Measurements from ENCODE around the gene SERPINA12.
A peak's percentile ranks its signal among the peaks of the same experiment; 100 is the strongest.

Gene SERPINA12, protein sequence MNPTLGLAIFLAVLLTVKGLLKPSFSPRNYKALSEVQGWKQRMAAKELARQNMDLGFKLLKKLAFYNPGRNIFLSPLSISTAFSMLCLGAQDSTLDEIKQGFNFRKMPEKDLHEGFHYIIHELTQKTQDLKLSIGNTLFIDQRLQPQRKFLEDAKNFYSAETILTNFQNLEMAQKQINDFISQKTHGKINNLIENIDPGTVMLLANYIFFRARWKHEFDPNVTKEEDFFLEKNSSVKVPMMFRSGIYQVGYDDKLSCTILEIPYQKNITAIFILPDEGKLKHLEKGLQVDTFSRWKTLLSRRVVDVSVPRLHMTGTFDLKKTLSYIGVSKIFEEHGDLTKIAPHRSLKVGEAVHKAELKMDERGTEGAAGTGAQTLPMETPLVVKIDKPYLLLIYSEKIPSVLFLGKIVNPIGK

DNA sequence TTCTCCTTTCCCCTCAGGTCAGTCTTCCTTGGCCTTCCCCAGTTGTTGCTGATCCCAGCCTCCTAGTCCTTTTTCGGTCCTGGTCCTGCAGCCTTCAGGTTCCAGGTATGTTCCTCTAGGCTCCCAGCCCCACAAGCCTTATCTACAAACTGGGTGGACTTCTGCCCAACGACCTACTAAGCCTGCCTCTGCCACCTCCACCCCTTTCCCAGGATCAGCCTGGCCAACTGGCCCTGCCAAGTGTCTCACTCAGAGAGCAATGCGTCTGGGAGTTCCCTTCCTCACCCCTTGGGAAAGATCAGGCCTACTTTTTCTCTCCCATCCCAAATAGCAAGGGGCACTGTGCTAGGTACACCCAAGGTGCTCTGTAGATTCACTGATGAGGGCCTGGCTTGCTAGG lies at the start of gene SERPINA12:
TSS of gene SERPINA12 (minus strand) at position 114 of the 400 bp plus-strand sequence. CDS start 11,072 bp downstream, outside the sequence.
- no peak for DNase-seq (ENCODE audit: low read depth in 2 of 3, low spot score in 1 of 3)

DNA sequence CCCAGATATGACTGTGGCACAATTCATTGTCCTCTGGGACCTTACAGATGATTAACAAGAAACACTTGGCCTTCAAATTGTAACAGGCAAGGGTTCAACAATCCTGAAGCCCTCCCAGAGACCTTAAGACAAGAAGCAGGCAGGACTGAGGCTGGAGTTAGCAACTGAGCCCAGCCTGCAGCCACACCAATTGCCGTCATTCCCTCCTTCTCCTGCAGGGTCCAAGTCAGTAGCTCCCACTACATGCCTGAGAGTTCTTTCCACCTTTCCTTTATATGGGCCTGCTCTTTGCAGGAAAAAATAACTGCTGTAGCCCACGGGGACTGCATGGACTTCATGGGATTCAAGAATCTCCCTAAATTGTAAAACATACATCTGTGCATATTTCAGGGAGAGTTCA lies 49.6 kb upstream of the SERPINA12 start:
- no peak for DNase-seq (ENCODE audit: low read depth in 2 of 3, low spot score in 1 of 3)

DNA sequence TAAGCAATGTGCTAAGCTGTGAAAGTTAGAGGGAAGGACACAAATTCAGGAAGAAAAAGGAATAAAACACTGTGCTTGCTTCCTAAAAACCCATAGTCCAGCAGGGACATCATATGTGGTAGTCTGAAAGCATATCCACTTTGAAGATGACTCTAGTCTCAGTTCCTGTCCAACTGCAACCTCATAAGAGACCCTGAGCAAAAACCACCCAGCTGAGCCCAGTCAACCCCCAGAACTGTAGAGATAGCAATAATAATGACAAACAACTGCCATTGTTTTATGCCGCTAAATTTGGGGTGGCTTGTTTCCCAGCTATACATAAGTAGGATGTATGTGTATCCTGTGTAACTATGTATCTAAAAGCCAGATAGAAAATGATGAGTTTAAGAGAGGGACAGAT lies 48.1 kb upstream of the SERPINA12 start:
- DNase-seq (ENCODE audit: low read depth in 2 of 3, low spot score in 1 of 3): no peak

DNA sequence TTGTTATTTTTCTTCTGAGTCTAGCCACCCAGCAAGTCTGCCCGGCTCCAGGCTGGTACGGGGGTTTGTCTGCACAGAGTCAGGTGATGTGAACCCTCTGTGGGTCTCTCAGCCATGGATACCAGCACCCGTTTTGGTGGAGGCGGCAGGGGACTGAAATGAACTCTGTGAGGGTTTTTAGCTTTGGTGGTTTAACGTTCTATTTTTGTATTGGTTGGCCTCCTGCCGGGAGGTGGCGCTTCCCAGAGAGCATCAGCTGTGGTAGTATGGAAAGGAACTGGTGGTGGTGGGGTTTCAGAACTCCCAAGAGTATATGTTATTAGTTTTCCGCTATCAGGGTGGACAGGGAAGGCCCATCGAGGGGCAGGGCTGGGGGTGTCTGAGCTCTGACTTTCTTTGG lies 46.7 kb upstream of the SERPINA12 start:
- no peak for DNase-seq (ENCODE audit: low read depth in 2 of 3, low spot score in 1 of 3)

DNA sequence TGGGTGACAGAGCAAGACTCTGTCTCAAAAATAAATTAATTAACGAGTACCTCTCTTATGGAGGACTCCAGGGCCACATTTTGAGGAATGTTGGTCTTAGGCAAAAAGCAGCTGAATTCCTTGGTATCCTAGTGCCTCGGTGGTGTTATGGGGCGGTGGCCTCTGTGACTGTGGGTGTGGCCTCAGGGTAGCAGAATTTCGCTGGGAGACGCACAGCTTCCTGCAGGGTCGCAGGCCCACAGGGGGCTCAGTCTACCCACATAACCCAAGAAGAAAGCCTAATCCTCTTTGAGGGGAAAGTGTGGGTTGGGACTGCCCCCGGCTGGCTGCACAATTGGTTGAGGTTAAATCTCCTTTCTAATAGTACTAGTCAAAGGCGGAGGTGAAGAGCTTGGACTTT lies 40.8 kb upstream of the SERPINA12 start:
- DNase-seq (ENCODE audit: low read depth in 2 of 3, low spot score in 1 of 3): no peak

DNA sequence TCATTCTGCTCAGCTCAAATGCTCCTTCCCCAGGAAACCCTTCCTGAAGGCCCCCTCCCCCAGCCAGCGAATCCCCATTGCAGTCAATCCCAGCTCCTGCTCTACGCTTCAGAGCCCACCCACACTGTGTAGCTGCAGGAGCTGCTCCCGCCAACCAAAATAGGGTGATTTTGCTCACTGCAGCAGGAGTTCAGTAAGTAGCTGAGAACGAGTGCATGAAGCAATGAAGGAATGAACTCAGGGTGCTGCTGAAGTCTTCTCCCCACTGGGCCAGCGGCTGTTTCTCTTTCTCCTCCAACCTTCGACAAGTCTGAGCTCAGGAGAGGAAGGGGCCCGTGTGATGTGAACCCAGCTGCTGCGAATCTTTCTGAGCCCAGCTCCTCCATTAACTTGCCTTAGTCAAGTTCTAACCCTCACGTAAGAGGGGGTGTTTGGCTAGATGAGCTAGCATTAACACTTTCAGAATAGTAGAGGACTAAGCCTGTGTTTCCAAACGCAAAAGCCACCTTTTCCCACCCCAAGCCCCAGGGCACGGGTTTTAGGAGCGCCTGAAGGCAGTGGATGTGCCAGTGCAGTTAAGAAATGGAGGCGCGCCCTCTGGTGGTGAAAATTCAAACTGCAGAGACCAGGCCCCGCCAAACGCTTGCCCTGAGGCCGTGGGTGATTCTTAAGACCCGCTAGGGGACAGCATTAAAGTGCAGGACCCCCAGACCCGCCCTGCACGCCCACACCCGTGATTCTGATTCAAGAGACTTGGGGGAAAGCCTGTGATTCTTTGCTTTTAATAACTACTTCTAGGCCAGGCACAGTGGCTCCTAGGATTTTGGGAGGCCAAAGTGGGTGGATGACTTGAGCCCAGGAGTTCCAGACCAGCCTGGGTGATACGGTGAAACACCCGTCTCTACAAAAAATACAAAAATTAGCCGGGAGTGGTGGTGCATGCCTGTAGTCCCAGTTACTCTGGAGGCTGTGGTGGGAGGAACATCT lies 40.0 kb upstream of the SERPINA12 start:
- peak; percentile 39 to 63 (median 49) for DNase-seq (ENCODE audit: low read depth in 2 of 3, low spot score in 1 of 3)

DNA sequence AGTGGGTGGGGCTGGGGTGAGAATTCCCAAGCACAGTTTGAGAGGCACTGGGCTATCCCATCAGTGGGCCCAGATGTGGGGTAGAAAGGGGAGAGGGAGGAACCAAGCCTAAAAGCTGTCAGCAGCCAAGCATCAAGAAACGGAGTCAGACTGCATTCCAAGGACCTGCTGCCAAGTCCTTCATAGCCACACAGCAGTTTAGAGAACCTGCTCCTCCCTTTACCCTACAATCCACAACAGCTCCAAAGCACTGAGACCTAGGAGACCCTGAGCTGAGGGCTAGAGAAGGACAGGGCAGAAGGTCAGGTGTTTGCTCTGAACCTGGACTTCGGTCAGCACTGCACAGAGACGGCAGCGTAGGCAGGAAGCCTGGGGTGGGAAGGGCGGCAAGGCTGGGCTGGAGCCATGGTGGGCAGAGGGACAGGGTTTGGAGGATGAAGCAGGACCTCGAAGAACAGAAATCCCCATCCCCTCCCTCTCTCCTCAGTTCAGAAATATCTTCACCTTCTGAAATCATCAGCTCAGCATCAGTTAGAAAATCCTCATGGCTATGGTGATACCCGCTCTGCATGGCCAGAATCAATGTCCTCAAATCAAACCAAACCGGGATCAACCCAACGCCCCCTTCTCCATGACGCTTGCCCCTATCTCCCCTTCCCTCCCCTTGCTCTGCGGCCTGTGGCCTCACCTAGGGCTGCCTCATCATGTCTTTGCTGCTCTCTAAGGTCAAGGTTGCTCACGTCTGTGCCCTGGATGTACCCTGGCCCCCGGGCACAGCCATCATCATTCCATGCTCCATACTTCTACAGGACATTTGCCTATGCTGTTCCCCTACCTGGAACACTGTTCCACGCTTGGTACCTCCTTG lies 39.1 kb upstream of the SERPINA12 start:
- DNase-seq (ENCODE audit: low read depth in 2 of 3, low spot score in 1 of 3): no peak

DNA sequence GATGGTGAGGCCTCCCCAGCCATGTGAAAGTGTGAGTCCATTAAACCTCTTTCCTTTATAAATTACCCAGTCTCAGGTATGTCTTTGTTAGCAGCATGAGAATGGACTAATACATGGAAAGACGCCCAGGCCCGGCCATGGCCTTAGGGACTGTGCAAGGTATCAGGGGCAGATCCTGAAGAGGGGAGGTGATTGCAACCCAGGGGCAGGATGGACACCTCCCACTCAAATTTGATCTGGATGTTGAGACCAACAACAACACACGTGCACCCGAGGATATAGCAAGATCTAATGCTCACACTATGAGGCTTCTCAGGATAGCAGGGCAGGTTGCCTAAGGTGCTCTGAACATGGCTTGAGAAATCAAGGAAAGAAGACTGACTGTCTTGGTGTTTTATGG lies 38.5 kb upstream of the SERPINA12 start:
- no peak for DNase-seq (ENCODE audit: low read depth in 2 of 3, low spot score in 1 of 3)

DNA sequence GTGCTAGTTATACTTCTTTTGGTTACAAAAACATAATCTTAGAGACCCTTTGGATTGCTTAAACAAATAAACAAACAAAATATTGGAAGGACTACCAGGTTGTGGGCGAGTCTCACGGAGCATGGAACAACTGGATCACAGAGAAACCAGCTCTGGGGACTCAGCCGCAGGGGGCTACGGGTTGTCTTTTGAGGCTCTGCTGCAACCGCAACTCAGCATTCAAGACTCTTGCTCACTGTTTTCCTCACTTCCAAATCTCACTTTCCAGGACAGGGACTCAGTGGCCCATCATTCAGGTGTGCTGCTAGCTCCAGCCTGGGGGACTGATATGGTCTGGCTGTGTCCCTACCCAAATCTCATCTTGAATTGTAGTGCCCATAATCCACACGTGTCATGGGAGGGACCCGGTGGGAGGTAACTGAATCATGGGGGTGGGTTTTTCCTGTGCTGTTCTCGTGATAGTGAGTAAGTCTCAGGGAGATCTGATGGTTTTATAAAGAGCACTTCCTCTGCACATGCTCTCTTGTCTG lies 37.9 kb upstream of the SERPINA12 start:
- no peak for DNase-seq (ENCODE audit: low read depth in 2 of 3, low spot score in 1 of 3)

DNA sequence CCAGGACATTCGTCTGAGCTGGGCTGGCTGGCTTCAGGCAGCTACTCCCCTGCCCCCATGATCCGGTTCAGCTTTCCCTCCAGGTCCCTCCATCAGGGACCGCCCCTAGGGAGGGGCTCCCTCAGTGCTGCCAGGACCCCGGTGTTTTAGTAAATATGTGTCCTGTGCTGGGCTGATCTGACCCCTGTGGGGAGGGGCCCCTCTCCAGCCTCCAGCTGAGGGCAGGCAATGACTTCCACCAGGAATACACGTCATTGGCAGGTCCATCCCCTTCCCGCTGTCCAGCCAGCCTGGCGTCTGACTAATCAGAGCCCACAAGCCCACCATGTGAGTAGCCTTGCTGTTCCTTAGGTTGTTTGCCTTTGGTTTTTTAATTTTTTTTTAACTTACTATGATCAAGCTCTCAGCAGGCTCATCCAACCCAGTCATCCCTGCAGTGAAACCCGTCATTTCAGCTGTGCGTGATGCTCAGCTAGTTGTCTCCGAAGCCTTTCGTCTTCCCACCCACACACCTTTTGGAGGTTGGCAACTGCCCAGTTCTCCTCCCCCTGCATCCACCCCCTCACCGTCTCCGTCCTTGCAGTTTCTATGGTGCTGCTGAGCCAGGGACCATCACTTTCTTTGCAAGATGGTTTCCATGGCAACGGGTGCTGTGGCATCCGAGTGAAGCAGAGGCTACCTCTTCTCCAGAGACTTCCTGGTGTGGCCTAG lies 36.0 kb upstream of the SERPINA12 start:
- no peak for DNase-seq (ENCODE audit: low read depth in 2 of 3, low spot score in 1 of 3)

DNA sequence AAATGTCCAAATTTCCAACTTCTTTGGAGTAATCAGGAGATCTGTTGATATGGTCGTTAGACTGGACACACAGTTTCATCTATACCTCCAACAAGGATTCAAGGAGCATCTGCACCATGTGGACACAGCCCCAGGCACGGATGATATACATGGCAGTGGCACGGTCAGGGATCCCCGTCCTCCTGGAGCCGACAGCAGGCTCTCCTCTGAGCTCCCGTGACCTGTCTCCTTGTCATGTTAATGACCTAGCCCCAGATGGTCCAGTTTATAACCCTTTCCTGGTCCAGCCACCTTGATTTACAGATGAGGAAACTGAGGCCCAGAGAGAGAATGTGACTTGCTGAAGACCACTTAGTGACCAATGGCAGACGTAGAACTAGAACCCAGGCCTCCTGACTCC lies 35.5 kb upstream of the SERPINA12 start:
- DNase-seq (ENCODE audit: low read depth in 2 of 3, low spot score in 1 of 3): no peak

DNA sequence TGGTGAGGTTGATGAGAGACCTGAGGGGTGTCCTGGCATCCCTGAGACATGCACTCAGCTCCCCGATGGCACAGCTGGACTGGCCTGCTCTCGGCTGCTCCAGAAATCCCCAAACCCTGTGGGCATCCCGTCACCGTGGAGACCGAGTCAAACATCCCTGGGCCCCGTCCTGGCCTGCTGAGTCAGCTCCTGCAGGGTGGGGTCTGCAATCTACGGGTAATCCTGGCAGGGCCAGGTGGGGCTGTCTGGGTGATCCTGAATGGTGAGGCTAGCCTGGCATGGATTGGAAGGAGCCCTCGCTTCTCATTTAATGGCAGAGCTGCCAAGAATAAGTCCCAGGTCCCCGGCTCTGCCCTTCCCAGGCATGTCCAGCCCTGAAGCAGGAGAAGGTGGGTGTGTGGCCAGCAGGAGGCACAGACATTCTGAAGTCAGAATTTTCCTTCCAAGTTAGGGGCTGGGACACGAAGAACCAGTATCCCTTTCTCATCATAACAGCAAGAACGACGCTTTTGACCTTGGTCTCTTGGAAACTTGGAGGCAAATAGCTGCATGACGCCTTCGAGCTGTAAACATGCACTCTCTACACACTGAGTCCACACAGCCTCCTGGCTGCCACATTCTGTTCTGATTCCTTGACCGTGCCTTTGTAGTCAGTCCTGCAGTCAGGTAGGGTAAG lies 34.3 kb upstream of the SERPINA12 start:
- no peak for DNase-seq (ENCODE audit: low read depth in 2 of 3, low spot score in 1 of 3)

DNA sequence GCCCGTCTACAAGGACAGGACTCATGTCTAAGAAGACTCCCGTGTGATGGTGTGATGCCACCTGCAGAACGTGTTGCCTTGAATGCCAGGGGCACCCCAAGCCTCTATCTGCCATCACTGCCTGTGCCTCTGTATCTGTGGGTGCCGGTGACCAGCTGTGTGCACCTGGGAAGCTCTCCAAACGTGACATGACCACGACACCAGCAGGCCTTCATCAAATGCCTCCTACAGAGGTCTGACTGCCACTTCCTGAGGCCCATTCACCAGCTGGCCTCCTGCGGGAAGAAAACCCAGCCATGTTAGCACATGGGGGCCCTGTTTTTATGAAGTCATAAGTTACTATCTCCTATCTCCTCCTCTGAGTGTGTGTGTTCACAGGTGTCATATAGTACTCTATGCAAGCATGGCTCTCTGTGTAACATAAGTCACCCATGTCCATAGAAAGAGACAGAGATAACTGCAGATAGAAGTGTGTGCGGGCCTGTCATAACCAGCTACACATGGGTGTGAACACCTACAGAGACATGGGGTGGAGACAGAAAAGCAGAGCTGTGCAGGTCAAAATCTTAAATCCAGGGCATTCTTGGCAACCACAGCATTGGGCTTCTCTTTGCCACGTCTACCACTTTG lies 33.7 kb upstream of the SERPINA12 start:
- no peak for DNase-seq (ENCODE audit: low read depth in 2 of 3, low spot score in 1 of 3)

DNA sequence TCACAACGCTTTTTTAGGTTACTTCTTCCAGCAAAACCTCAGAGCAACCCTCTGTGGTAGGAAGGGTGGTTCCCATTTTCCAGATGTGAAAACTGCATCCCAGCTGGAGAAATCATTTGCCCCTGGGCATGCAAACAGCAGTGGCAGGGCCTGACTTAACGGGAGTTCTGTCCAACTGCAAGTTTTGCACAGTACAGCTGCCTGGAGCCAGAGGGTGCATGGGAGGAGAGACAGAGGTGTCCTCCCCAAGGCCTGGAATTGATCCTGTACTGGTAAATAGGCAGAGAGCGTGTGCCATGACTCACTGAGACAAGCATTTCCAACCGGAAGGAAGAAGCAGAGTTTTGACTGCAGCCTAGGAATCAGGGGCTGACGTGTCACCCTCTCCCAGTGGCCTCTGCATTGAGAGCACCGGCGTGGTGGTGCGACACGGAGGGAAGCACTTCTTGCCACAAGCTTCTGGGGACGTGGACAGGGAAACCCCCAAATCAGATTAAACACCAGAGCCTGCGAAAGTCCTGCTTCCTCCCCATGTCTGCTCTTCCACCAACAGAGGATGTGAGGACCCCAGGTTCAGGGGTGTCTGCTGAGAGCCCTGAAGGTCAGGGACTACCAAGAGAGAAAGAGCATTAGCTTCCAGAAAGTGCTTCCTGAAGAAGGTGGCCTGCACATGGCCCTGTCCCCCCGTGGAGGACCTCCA lies 33.0 kb upstream of the SERPINA12 start:
- no peak for DNase-seq (ENCODE audit: low read depth in 2 of 3, low spot score in 1 of 3)

DNA sequence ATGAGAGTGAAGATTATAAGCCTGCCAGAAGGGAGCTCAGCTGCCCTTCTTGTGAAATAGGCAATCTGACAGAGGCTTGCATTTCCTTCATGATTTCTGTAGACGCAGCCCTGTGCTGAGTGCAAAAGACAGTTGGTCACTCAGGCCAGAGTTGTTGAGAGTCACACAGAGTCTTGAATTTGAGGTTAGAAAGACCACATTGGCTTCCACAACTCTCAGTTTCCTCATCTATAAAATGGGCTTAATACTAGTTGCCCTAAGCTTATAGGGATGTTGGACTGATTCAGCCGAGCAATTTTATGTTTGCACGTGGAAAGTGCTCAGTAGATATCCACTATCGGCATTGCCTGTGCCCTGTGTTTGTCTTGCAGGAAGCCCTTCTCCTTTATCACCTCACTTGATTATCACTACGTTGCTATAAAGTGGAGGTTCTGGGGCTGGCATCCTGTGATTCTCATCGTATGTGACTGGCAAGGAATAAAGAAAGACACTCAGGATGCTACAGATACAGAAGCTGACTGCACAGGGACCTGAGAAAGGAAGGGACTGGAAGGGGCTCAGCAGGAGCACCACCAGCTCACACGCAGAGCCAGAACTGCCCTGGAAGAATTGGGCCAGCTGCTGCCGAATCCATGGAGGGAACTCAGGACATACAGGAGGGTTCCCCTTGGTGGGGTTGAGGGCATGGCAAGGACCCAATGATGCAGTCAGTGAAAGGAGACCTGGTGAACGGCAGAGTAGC lies 32.1 kb upstream of the SERPINA12 start:
- DNase-seq (ENCODE audit: low read depth in 2 of 3, low spot score in 1 of 3): no peak

DNA sequence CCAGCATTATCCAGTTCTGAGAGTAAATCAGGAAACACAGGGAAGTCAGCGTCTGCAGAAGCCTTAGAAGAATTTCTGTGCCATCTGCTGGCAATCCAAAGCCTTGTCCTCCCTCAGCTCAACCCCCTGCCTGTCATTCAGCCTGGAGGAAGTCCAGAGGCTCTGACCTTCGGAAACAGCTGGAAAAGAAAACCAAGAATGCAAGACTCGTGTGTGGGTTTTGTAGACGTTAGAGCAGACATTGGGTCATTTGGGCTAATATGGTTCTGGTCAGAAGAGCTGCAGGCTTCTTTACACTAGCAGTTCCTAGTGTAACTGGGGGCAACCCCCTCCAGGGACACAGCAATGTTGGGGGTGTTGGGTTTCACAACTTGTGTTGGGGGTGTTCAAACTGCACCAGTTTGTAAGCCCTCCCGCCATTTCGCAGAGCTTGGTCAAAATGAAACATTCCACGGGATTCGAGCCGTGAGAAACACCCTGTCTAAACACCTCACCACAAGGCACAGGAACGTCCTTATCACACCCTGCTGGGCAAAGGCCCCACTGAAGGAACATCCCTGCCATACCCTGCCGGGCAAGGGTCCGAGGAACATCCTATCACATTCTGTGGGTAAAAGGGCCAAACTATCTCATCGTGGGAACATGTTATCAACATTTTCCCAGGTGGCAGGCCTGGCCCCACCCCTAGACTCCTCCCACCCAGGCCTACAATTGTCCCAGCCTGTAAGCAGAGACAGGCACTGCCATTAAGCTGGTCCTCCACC lies 30.9 kb upstream of the SERPINA12 start:
- no peak for DNase-seq (ENCODE audit: low read depth in 2 of 3, low spot score in 1 of 3)

DNA sequence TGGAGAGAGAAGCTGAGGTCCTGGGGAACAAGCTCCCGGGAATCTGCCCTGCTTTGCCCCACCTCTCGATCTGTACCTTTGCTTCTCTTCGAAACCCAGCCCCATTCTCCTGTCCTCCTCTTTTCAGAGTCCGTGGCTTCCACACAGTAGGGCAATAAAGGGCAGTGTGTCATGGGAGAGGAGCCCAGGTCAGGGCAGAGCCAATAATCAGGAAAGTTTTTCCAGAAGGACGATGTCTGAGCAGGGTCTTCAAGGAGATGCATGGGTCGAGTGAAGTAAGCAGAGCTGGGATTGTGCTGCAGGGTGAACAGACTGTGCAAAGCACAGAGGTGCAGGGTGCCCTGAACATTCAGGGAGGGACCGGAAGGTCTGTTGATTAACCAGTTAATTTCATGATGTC lies 29.9 kb upstream of the SERPINA12 start:
- DNase-seq (ENCODE audit: low read depth in 2 of 3, low spot score in 1 of 3): no peak
